Measurements from ENCODE around the gene SH3D21. TPM values are rescaled to one million over a fixed set of nuclear protein-coding genes. Genes with fewer than 3 reads are reported as not detected.

Gene SH3D21
- total RNA-seq, 2 donors from 2014 or later: 7.4 to 22.8 TPM

GRCh38 chr1:36279789-36280296 is 26.3 kb upstream of the SH3D21 start:
- no peak overlapping the region for H3K4me3 ChIP-seq
- TF ChIP-seq CTCF (IDR thresholded peaks at IDR 0.05): no peak
- H3K36me3 ChIP-seq: peaks cover 6% of the 10 kb centered on the region
- no peak for DNase-seq
- no peaks in the 10 kb centered on the region for H3K9me3 ChIP-seq
- H3K4me1 ChIP-seq: no peaks in the 10 kb centered on the region
- no peak overlapping the region for H3K9ac ChIP-seq (ENCODE audit: low read depth in 2 of 2, low read length in 2 of 2)
- H3K27me3 ChIP-seq: no peaks in the 10 kb centered on the region
- no peak overlapping the region for H3K27ac ChIP-seq
- intact Hi-C loops (cut with DNase I): loop anchor here (10.0 kb wide), 2 partner anchors 95 to 125 kb away; partner anchors contain the start of gene MAP7D1

GRCh38 chr1:36284061-36284460 is 22.1 kb upstream of the SH3D21 start:
- peaks cover 6% of the 10 kb centered on the region for H3K36me3 ChIP-seq
- H3K27ac ChIP-seq: no peak overlapping the region
- TF ChIP-seq CTCF (IDR thresholded peaks at IDR 0.05): no peak

GRCh38 chr1:36284517-36284916 is 21.7 kb upstream of the SH3D21 start:
- no peaks in the 10 kb centered on the region for H3K27me3 ChIP-seq
- H3K4me3 ChIP-seq: no peak overlapping the region
- intact Hi-C loops (cut with DNase I): loop anchor here (10.0 kb wide), 2 partner anchors 100 to 130 kb away; partner anchors contain the start of gene MAP7D1
- no peak for DNase-seq
- no peak for TF ChIP-seq CTCF (IDR thresholded peaks at IDR 0.05)
- no peak overlapping the region for H3K9ac ChIP-seq (ENCODE audit: low read depth in 2 of 2, low read length in 2 of 2)
- no peaks in the 10 kb centered on the region for H3K4me1 ChIP-seq
- peaks cover 6% of the 10 kb centered on the region for H3K36me3 ChIP-seq
- H3K9me3 ChIP-seq: no peaks in the 10 kb centered on the region
- H3K27ac ChIP-seq: no peak overlapping the region

More at GRCh38 chr1:36284061-36284460, 22.1 kb upstream of the SH3D21 start:
- H3K9ac ChIP-seq (ENCODE audit: low read depth in 2 of 2, low read length in 2 of 2): no peak overlapping the region
- no peak for DNase-seq
- no peak overlapping the region for H3K4me3 ChIP-seq
- H3K4me1 ChIP-seq: no peaks in the 10 kb centered on the region
- intact Hi-C loops (cut with DNase I): loop anchor here (10.0 kb wide), 2 partner anchors 99 to 129 kb away; partner anchors contain the start of gene MAP7D1
- H3K9me3 ChIP-seq: no peaks in the 10 kb centered on the region
- no peaks in the 10 kb centered on the region for H3K27me3 ChIP-seq

- H3K4me1 ChIP-seq: no peaks in the 10 kb centered on the region
- peaks cover 6% of the 10 kb centered on the region for H3K36me3 ChIP-seq
- intact Hi-C loops (cut with DNase I): loop anchor here (5.0 to 10.0 kb wide), 3 partner anchors 101 to 193 kb away; partner anchors contain the start of gene MAP7D1
Measured at GRCh38 chr1:36285443-36286101, 20.6 kb upstream of the SH3D21 start.

GRCh38 chr1:36286802-36287201 is 19.4 kb upstream of the SH3D21 start:
- no peak overlapping the region for H3K27ac ChIP-seq
- intact Hi-C loops (cut with DNase I): loop anchor here (5.0 to 10.0 kb wide), 3 partner anchors 102 to 195 kb away; partner anchors contain the start of gene MAP7D1

More at GRCh38 chr1:36285443-36286101, 20.6 kb upstream of the SH3D21 start:
- no peak overlapping the region for H3K4me3 ChIP-seq
- peak; percentile 72 for DNase-seq
- no peaks in the 10 kb centered on the region for H3K27me3 ChIP-seq
- H3K9me3 ChIP-seq: no peaks in the 10 kb centered on the region
- no peak overlapping the region for H3K27ac ChIP-seq
- peak; percentile 65 for TF ChIP-seq CTCF (IDR thresholded peaks at IDR 0.05)
- H3K9ac ChIP-seq (ENCODE audit: low read depth in 2 of 2, low read length in 2 of 2): no peak overlapping the region

More at GRCh38 chr1:36286802-36287201, 19.4 kb upstream of the SH3D21 start:
- Histone ChIP-seq H3K9me3 (no peaks in the 10 kb centered on the region), H3K9ac (ENCODE audit: low read depth in 2 of 2, low read length in 2 of 2) (no peak overlapping the region), H3K36me3 (peaks cover 6% of the 10 kb centered on the region), H3K4me3 (no peak overlapping the region), H3K4me1 (no peaks in the 10 kb centered on the region), H3K27me3 (no peaks in the 10 kb centered on the region)
- TF ChIP-seq CTCF (IDR thresholded peaks at IDR 0.05): no peak
- DNase-seq: no peak

Data from colonic mucosa (tissue), 4 donors.